K562 (cell line): Measurements from ENCODE around the gene P2RY4. TPM values are rescaled to one million over a fixed set of nuclear protein-coding genes. Genes with fewer than 3 reads are reported as not detected.

ENCODE experiments used
- ATAC-seq: fragments of 200-7000 bp; cut with Tn5 transposase; 3 replicates; pipeline ENCODE4 v1.9.1; 2020; ENCODE audit warnings: moderate library complexity
- BruUV-seq: library from RNA; stranded (reverse); fragments of 400-500 nt; replicated peaks from 2 replicates; lab custom pipeline; 2021; lab: Mats Ljungman, UMichigan
- CTCF ChIA-PET: fragments of 300-600 bp; formaldehyde crosslinking; extraction: SDS; loops from one replicate; lab custom pipeline; 2021; ENCODE audit warnings: low intra/inter-chr PET ratio; lab: Yijun Ruan, JAX
- POLR2A ChIA-PET: fragments of 300-600, 350-650 bp; sonication (Branson Sonifier 250); formaldehyde crosslinking; extraction: SDS; loops from one replicate; lab custom pipeline; 2021; ENCODE audit warnings: antibody characterized with exemption, inconsistent platforms; lab: Yijun Ruan, JAX
- DNase-seq, 4 experiments: peaks; one replicate each; pipeline versions ENCODE4 v3.0.0 to v3.0.0-alpha.2; 2011 to 2018; ENCODE audit warnings: low spot score in 3 of 4, mixed read lengths in 3 of 4; ENCODE audit errors: extremely low read depth in 1 of 4
- FAIRE-seq: peaks from 2 replicates; lab custom pipeline; 2011; peaks lifted over from hg19 to GRCh38; lab: Jason Lieb, UNC
- H2AFZ ChIP-seq: 2 replicates; pipeline ENCODE4 v1.6.0; 2011; ENCODE audit warnings: low read depth, low read length, control low read depth, inconsistent platforms
- H3K27ac ChIP-seq: fragments of 200-600 bp; 3 replicates; pipeline ENCODE4 v1.8.0; 2011; ENCODE audit warnings: low read depth, mild to moderate bottlenecking, control low read depth, inconsistent platforms, low read length, moderate library complexity, mixed read lengths; ENCODE audit errors: extremely low read depth
- H3K27me3 ChIP-seq, 2 experiments: fragments of 300-600 bp in 1 of 2; 2 replicates in 1 of 2; 3 replicates in 1 of 2; pipeline versions ENCODE4 v1.6.0 to v1.8.0; 2011; ENCODE audit warnings: inconsistent platforms in 2 of 2, low read length in 2 of 2, mild to moderate bottlenecking in 1 of 2, mixed read lengths in 1 of 2, moderate library complexity in 1 of 2; ENCODE audit not compliant: control insufficient read depth in 2 of 2, insufficient read depth in 2 of 2
- H3K36me3 ChIP-seq: fragments of 300-600 bp; 3 replicates; pipeline ENCODE4 v1.8.0; 2011; ENCODE audit warnings: mild to moderate bottlenecking, low read length, inconsistent platforms; ENCODE audit not compliant: control insufficient read depth, insufficient read depth
- H3K4me1 ChIP-seq, 2 experiments: fragments of 200-600 bp in 1 of 2; replicated peaks in 1 of 2; 2 replicates in 1 of 2; 3 replicates in 1 of 2; pipeline versions ENCODE4 v1.5.1 to v1.8.0; 2011; ENCODE audit warnings: inconsistent platforms in 2 of 2, low read length in 2 of 2, mild to moderate bottlenecking in 1 of 2, mixed read lengths in 1 of 2, moderate library complexity in 1 of 2; ENCODE audit not compliant: control insufficient read depth in 2 of 2, insufficient read depth in 2 of 2
- H3K4me2 ChIP-seq: 2 replicates; pipeline ENCODE4 v1.6.1; 2011; ENCODE audit warnings: low read length, control low read depth, inconsistent platforms, mixed read lengths; ENCODE audit not compliant: insufficient read depth
- H3K4me3 ChIP-seq: fragments of 200-600 bp; sonication (generic), shearing (Covaris generic); 2 replicates; pipeline ENCODE4 v1.5.1; 2016; ENCODE audit warnings: control low read depth, inconsistent platforms
- H3K79me2 ChIP-seq: fragments of 200-600 bp; 3 replicates; pipeline ENCODE4 v1.8.0; 2011; ENCODE audit warnings: low read length, inconsistent platforms; ENCODE audit not compliant: control insufficient read depth, insufficient read depth
- H3K9ac ChIP-seq, 2 experiments: 2 replicates each; pipeline versions ENCODE4 v1.6.0 to v1.6.1; 2011; ENCODE audit warnings: low read depth in 2 of 2, low read length in 2 of 2, control low read depth in 1 of 2, inconsistent platforms in 1 of 2, mild to moderate bottlenecking in 1 of 2, mixed read lengths in 1 of 2; ENCODE audit not compliant: insufficient read depth in 1 of 2
- H3K9me1 ChIP-seq: one replicate; pipeline ENCODE4 v1.6.0; 2011; ENCODE audit warnings: inconsistent platforms, mild to moderate bottlenecking, low read length, moderate library complexity; ENCODE audit not compliant: control insufficient read depth, insufficient read depth
- H3K9me3 ChIP-seq: replicated peaks from 2 replicates; pipeline ENCODE4 v1.5.1; 2011; ENCODE audit warnings: low read depth, low read length, inconsistent platforms; ENCODE audit not compliant: control insufficient read depth, insufficient read depth
- H4K20me1 ChIP-seq: replicated peaks from 2 replicates; pipeline ENCODE4 v1.6.1; 2011; ENCODE audit warnings: low read length, inconsistent platforms, mixed read lengths; ENCODE audit not compliant: control insufficient read depth, insufficient read depth
- ZNF197 ChIP-seq: fragments of 200-800 bp; sonication (Bioruptor generic); IDR thresholded peaks from 2 replicates; pipeline ENCODE4 v1.6.1; 2016; ENCODE audit warnings: low read depth, missing genetic modification characterization, missing compliant biosample characterization
- ZNF3 ChIP-seq: fragments of 250-450 bp; sonication (Bioruptor Pico); IDR thresholded peaks from 2 replicates; pipeline ENCODE4 v1.5.0; 2021; ENCODE audit warnings: mild to moderate bottlenecking, moderate library complexity
- ZNF764 ChIP-seq: fragments of 250-450 bp; sonication (Bioruptor Pico); IDR thresholded peaks from 2 replicates; pipeline ENCODE4 v1.4.0; 2020; ENCODE audit warnings: low read depth, mild to moderate bottlenecking, moderate library complexity
- WGBS: fragments of 100-300 bp; shearing (Covaris generic); methylation state at CpG from one replicate; pipeline ENCODE4 v1.1.6; 2016; ENCODE audit warnings: low coverage, mixed read lengths; ENCODE audit not compliant: insufficient coverage; ENCODE audit errors: missing lambda C conversion rate; 5-methylcytosine and 5-hydroxymethylcytosine counted together
- in situ Hi-C: fragments of 300-500 bp; cut with MboI; formaldehyde crosslinking; loops from 4 replicates; pipeline ENCODE4 v1.15.0; 2018; ENCODE audit warnings: inconsistent platforms, mixed read lengths
- intact Hi-C: fragments of 100-400 bp; cut with micrococcal nuclease; formaldehyde crosslinking; loops from 2 replicates; pipeline ENCODE4 v1.14.2; 2022
- polyA plus RNA-seq, 8 experiments: library from polyadenylated mRNA; depleted of rRNA in 4 of 8; stranded (reverse) in 5 of 8; unstranded in 3 of 8; fragments of >200 nt; fragmentation: Nextera tagmentation in 2 of 8; fragmentation: Illumina TruSeq in 1 of 8; extraction: Ambion mirVana in 2 of 8; extraction: Trizol in 1 of 8; gene quantifications; 2 replicates each; pipeline versions ENCODE4 v1.2.1 to v1.2.3, GENCODE V29; 2011 to 2014; ENCODE audit warnings: inconsistent platforms in 1 of 8, missing spikeins in 1 of 8
- total RNA-seq, 7 experiments: library from RNA; depleted of rRNA in 6 of 7; stranded (reverse); fragments of >200 nt in 6 of 7; fragmentation: Illumina TruSeq in 2 of 7; extraction: Trizol in 2 of 7; gene quantifications; 2 replicates each; pipeline versions ENCODE4 v1.2.1 to v1.2.3, GENCODE V29; 2011 to 2021; ENCODE audit warnings: low replicate concordance in 1 of 7
- TF ChIP-seq, protein P1 (sequence below): fragments of 450-650 bp; formaldehyde crosslinking; IDR thresholded peaks from 2 replicates; pipeline ENCODE4 v1.4.0; 2020; ENCODE audit warnings: mild to moderate bottlenecking, moderate library complexity
- TF ChIP-seq, protein P2 (sequence below): fragments of 450-650 bp; IDR thresholded peaks from 2 replicates; pipeline ENCODE4 v1.6.1; 2016; ENCODE audit warnings: antibody characterized with exemption
- TF ChIP-seq, protein P3 (sequence below): fragments of 150-350 bp; IDR thresholded peaks from 2 replicates; pipeline ENCODE4 v1.6.1; 2014; ENCODE audit warnings: low read depth, mild to moderate bottlenecking, low read length, borderline replicate concordance
- TF ChIP-seq, protein P4 (sequence below), 2 experiments: IDR thresholded peaks in 1 of 2; conservative IDR thresholded peaks in 1 of 2; 2 replicates each; pipeline ENCODE4 v1.6.1; 2016; ENCODE audit warnings: low read depth in 2 of 2, mild to moderate bottlenecking in 1 of 2, missing compliant biosample characterization in 1 of 2, missing genetic modification characterization in 1 of 2, moderate library complexity in 1 of 2

P2RY4 gene
- total and polyA plus RNA-seq, 9 of the 15 experiments (the other 6 are each of a cell fraction or from before 2014, with no cell fraction given) = not detected

DNA sequence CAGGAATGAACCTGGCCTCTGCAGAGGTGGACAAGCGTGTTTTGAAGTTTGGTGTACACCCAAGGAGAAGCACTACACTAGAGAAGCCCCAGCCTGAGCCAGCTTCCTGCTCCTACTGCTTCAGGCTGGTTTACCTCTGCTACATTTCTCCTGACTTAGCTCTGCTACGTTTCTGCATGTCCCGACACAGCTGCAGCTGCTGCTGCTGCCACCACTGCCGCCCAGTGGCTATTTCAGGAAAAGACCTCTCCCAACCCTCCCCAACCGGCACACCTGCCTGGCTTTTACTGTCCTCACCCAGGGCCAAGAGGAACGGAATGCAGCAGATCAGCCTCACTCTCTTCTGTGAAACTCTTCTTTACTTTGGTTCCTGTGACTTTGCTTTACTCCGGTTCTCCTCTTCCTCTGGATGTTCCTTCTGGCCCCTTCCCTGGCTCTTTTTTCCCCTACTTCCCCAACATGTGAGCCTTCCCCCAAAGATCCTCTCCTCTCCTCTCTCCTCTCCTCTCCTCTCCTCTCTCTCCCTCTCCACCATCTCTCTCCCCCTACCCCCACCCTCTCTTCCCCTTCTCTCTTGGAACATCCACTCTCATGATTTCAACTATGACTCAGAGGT lies 3.1 kb upstream of the P2RY4 start (continued):
- TF ChIP-seq, protein P1, sequence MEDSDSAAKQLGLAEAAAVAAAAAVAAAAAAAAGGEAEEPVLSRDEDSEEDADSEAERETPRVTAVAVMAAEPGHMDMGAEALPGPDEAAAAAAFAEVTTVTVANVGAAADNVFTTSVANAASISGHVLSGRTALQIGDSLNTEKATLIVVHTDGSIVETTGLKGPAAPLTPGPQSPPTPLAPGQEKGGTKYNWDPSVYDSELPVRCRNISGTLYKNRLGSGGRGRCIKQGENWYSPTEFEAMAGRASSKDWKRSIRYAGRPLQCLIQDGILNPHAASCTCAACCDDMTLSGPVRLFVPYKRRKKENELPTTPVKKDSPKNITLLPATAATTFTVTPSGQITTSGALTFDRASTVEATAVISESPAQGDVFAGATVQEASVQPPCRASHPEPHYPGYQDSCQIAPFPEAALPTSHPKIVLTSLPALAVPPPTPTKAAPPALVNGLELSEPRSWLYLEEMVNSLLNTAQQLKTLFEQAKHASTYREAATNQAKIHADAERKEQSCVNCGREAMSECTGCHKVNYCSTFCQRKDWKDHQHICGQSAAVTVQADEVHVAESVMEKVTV (CRISPR knock-in tag) = peak; percentile 39; the same call in 1 of the 2 replicates

DNA sequence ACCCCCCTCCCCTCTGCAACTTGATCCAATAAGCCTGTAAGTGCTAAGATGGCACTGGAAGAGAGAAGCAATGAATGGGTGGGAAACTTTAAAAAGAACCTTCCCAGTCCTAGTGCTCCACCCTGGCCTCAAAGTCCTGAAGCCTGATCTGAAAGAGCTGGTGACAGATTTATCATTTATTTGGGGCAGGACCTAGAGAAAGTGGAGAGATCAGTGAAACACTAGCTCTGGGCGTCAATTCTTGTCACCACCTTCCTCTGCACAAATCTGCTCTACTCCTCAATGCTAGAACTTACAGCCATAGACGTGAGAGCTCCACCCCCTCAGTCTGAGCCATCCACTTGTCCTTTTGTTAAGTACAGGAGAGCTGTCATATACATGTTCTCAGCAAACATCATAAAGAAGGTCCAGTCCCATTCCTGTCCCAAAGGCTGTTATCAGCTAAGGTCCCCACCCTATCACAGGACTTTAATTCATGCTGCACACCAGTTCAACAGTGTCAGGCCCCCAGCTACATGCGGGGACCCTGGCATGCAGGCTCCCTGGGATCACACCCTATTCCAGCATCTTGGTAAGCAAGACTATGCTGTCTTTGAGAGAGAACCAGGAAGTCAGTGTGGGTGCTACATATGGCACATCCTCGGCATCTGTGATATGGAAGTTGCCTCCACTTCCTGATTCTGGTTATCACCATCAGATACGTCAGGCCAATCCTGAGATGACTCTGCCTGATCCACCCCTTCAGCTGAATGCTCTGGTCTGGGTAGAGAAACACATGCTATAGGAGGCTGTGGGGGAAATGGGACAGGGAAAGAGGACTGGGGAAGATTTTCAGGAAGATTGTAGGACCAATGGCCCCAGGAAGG lies 2.3 kb downstream of the P2RY4 start:
- Histone ChIP-seq H3K9ac (no peak overlapping the region), H3K27ac (no peak overlapping the region), H2AFZ (no peak overlapping the region), H3K4me2 (no peak overlapping the region), H3K4me1 (no peaks in the 10 kb centered on the region; a peak in 1 of 5 replicates), H3K27me3 (peaks cover 4 to 31% of the 10 kb centered on the region in 2 experiments; a peak in 4 of 5 replicates), H3K36me3 (no peaks in the 10 kb centered on the region), H3K9me1 (no peaks in the 10 kb centered on the region), H3K79me2 (no peaks in the 10 kb centered on the region), H4K20me1 (no peaks in the 10 kb centered on the region; the same call in none of the 2 replicates), H3K9me3 (no peaks in the 10 kb centered on the region), H3K4me3 (no peak overlapping the region)
- intact Hi-C loops = no loop called here
- ChIA-PET CTCF (no interaction called here), POLR2A (interaction anchor here (0.6 kb wide), 2 partner anchors 18 to 60 kb away, joined by 3 read pairs; no protein-coding TSS in a partner anchor)
- no peak; the same call in 2 of the 3 replicates for ATAC-seq
- FAIRE-seq = no peak
- no peak for DNase-seq
- 8% methylated on average over 4 of the region's 5 CpGs for WGBS
- in situ Hi-C loops = no loop called here
- BruUV-seq = no TSS peak
- TF ChIP-seq ZNF764 (CRISPR knock-in tag) (no peak), ZNF197 (no peak), ZNF3 (CRISPR knock-in tag) (no peak)
- TF ChIP-seq, protein P2, sequence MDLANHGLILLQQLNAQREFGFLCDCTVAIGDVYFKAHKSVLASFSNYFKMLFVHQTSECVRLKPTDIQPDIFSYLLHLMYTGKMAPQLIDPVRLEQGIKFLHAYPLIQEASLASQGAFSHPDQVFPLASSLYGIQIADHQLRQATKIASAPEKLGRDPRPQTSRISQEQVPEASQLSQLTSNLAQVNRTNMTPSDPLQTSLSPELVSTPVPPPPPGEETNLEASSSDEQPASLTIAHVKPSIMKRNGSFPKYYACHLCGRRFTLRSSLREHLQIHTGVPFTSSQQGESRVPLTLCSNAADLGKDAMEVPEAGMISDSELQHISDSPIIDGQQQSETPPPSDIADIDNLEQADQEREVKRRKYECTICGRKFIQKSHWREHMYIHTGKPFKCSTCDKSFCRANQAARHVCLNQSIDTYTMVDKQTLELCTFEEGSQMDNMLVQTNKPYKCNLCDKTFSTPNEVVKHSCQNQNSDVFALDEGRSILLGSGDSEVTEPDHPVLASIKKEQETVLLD = no peak
- TF ChIP-seq, protein P3, sequence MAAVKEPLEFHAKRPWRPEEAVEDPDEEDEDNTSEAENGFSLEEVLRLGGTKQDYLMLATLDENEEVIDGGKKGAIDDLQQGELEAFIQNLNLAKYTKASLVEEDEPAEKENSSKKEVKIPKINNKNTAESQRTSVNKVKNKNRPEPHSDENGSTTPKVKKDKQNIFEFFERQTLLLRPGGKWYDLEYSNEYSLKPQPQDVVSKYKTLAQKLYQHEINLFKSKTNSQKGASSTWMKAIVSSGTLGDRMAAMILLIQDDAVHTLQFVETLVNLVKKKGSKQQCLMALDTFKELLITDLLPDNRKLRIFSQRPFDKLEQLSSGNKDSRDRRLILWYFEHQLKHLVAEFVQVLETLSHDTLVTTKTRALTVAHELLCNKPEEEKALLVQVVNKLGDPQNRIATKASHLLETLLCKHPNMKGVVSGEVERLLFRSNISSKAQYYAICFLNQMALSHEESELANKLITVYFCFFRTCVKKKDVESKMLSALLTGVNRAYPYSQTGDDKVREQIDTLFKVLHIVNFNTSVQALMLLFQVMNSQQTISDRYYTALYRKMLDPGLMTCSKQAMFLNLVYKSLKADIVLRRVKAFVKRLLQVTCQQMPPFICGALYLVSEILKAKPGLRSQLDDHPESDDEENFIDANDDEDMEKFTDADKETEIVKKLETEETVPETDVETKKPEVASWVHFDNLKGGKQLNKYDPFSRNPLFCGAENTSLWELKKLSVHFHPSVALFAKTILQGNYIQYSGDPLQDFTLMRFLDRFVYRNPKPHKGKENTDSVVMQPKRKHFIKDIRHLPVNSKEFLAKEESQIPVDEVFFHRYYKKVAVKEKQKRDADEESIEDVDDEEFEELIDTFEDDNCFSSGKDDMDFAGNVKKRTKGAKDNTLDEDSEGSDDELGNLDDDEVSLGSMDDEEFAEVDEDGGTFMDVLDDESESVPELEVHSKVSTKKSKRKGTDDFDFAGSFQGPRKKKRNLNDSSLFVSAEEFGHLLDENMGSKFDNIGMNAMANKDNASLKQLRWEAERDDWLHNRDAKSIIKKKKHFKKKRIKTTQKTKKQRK = no peak
- TF ChIP-seq, protein P4, sequence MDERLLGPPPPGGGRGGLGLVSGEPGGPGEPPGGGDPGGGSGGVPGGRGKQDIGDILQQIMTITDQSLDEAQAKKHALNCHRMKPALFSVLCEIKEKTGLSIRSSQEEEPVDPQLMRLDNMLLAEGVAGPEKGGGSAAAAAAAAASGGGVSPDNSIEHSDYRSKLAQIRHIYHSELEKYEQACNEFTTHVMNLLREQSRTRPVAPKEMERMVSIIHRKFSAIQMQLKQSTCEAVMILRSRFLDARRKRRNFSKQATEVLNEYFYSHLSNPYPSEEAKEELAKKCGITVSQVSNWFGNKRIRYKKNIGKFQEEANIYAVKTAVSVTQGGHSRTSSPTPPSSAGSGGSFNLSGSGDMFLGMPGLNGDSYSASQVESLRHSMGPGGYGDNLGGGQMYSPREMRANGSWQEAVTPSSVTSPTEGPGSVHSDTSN (CRISPR knock-in tag; IDR thresholded peaks at IDR 0.05; ENCODE audit: low read depth) = no peak
- TF ChIP-seq, protein P4 (tag; conservative IDR thresholded peaks at IDR 0.05; ENCODE audit: low read depth) = peak; percentile 23; the same call in 1 of the 2 replicates
